GM18505 (cell line): ENCODE results near the gene COL4A2.
A peak's percentile ranks its signal among the peaks of the same experiment; 100 is the strongest.

ENCODE experiments used
- ATAC-seq: cut with Tn5 transposase; IDR thresholded peaks from one replicate; pipeline ENCODE4 v1.9.1; 2021; ENCODE audit not compliant: unreplicated experiment
- POLR2A ChIP-seq: IDR thresholded peaks from 4 replicates; pipeline ENCODE4 v1.6.1; 2011; ENCODE audit warnings: borderline replicate concordance; ENCODE audit not compliant: insufficient read depth, insufficient read length; ENCODE audit errors: extremely low read depth

The COL4A2 gene

DNA sequence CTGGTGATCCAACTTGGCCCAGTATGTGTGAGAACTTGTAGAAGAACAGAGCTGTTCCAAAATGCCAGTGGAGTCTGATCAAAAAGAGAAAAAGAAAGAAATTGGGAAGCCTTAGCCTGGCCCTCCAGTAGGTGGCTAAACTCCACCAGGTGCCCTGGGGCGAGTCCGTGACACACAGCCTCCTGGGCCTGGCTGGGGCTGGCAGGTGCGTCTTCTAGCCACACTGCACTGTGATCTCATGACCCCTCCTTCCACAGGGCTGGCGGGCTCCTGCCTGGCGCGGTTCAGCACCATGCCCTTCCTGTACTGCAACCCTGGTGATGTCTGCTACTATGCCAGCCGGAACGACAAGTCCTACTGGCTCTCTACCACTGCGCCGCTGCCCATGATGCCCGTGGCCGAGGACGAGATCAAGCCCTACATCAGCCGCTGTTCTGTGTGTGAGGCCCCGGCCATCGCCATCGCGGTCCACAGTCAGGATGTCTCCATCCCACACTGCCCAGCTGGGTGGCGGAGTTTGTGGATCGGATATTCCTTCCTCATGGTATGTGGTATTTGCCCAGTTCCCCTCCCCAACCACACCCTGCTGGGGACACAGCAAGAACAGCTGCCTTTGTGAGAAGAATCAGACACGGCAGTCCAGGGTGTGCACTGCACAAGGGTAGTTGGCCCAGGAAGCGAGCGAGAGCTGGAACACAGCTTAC is 200.7 kb downstream of the COL4A2 start:
- no peak for TF ChIP-seq POLR2A
- ATAC-seq, result no peak

- no peak for TF ChIP-seq POLR2A
- no peak for ATAC-seq
Observed at GRCh38 chr13:110509478-110509926, 202.4 kb downstream of the COL4A2 start.

DNA sequence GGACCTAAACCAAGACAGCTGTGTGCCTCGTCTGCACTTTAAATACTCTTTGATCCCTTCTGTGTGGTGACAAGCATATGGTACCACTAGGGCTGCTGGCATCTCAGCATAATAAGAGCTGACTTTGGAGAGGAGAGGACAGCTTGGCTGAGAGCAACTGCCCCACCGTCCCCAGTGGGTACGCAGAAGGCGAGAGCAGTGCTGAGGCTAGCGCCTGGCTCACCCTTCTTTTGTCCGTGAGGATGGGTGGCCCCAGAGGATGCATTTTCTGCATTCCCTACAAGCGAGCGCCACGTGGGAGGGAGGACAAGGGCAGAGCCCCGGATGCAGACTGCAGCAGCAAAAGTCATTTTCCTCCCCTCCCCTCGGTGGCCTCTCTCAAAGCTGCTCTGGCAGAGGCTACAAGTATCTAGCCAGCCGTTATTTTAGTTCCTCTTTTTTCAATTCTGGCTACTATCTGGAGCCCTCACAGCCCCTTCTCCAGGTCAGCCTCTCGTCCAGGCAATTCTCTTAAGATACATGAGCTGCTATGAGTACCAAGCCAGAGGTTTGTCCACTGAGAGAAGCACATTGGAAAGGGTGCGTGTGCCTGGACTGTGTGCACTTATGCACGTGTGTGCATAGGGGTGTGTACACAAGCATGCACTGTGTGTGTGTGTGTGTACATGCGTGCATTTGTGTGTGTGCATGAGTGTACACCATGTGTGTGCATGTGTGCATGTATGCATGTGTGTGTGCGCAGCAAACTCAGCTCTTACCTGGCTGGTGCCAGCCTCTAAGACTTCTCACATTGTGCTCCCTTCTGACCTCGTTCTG is 203.1 kb downstream of the COL4A2 start:
- ATAC-seq, result peak; percentile 76
- no peak for TF ChIP-seq POLR2A

GRCh38 chr13:110511509-110512181 is 204.6 kb downstream of the COL4A2 start:
- TF ChIP-seq POLR2A, result no peak
- no peak for ATAC-seq

DNA sequence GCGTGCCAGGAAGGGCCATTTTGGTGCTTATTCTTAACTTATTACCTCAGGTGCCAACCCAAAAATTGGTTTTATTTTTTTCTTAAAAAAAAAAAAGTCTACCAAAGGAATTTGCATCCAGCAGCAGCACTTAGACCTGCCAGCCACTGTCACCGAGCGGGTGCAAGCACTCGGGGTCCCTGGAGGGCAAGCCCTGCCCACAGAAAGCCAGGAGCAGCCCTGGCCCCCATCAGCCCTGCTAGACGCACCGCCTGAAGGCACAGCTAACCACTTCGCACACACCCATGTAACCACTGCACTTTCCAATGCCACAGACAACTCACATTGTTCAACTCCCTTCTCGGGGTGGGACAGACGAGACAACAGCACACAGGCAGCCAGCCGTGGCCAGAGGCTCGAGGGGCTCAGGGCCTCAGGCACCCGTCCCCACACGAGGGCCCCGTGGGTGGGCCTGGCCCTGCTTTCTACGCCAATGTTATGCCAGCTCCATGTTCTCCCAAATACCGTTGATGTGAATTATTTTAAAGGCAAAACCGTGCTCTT is 205.2 kb downstream of the COL4A2 start:
- no peak for ATAC-seq
- TF ChIP-seq POLR2A, result no peak

- no peak for TF ChIP-seq POLR2A
- no peak for ATAC-seq
Observed at GRCh38 chr13:110516500-110516899, 209.4 kb downstream of the COL4A2 start.

- TF ChIP-seq POLR2A, result no peak
- no peak for ATAC-seq
Observed at GRCh38 chr13:110517505-110518225, 210.6 kb downstream of the COL4A2 start.

DNA sequence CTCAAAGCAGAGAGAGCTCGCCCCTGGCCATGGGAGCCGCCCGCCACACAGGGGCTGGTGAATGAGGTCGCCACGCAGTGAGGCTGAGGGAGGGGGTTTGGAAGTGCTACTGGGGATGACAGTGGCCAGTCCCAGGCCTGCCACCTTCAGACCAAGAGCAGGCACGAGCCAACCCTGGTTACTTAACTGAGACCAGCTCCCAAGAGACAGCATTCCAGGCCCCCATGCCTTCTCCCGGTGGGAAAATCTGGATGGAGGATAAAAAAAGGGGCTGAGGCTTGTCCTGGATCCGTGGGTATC is 211.1 kb downstream of the COL4A2 start:
- no peak for TF ChIP-seq POLR2A
- ATAC-seq, result no peak

GRCh38 chr13:110518571-110518970 is 211.5 kb downstream of the COL4A2 start:
- no peak for ATAC-seq
- no peak for TF ChIP-seq POLR2A

GRCh38 chr13:110519046-110519445 is 212.0 kb downstream of the COL4A2 start:
- no peak for TF ChIP-seq POLR2A
- ATAC-seq, result no peak

DNA sequence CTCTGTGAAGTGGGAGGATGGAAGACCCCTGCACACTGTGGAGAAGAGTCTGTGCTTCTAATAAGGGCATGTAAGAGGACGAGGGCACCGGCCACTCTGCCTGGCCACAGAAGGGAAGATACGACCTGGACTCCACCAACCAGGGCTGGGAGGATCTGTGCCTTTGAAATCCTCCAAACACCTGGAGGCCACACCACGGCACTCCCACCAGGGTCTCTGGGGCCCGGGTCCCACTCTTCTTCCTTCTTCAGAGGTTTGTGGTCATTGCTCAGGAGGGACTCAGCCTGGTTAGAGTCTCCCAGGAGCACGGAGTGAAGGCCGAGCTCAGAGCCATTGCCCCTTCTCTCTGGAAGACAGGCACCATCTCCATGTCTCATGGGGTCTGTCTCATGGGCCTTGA is 212.4 kb downstream of the COL4A2 start:
- no peak for ATAC-seq
- no peak for TF ChIP-seq POLR2A

DNA sequence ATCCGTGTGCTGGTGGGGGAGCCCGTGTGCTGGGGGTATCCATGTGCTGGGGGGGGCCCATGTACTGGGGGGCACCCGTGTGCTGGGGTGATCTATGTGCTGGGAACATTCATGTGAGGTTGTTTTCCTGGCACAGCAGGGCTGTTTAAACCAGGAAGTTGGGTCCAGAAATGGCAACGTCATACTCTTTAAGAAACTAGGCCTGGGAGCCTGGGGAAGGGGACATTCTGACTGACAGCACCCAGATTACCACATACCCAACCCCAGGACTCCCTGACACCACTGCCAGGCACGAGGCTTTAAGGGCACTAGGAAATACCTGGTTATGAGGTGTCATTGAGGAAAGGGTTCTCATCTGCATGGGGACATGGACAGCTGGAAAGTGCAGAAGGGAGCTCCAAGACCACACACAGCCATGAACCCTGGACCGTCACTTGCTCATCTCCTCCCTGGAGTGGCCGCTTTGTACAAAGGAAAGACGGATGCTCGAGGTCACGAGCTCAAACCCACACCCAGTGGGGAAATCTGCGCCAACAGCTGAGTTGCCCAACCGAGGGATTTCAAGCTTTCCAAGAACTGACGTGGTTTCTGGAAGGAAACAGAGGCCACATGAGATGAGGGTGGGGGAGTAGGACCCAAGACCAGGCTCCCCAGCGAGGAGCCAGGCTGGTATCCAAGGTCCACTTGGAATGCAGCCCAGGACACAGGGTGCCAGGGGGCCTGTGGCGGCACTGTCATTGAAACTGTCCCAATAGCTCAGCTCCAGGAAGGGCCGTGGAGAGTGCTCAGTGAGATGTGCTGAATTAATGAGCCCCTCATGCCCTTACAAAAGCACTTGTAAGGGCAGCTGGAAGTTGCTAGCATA is 213.6 kb downstream of the COL4A2 start:
- TF ChIP-seq POLR2A, result no peak
- no peak for ATAC-seq
